ENCODE results near the gene LARGE1.

The LARGE1 gene

GRCh38 chr22:33914131-33914530 lies 6.1 kb downstream of the LARGE1 start:
- DNase-seq (ENCODE audit: low read depth in 2 of 2), result no peak

GRCh38 chr22:33913188-33913587 lies 7.1 kb downstream of the LARGE1 start:
- no peak for DNase-seq (ENCODE audit: low read depth in 2 of 2)

- no peak for DNase-seq (ENCODE audit: low read depth in 2 of 2)
Observed at GRCh38 chr22:33909911-33910310, 10.4 kb downstream of the LARGE1 start.

- DNase-seq (ENCODE audit: low read depth in 2 of 2), result peak; percentile 30
Observed at GRCh38 chr22:33909075-33909458, 11.2 kb downstream of the LARGE1 start.

GRCh38 chr22:33908171-33909074 lies 11.9 kb downstream of the LARGE1 start:
- DNase-seq (ENCODE audit: low read depth in 2 of 2), result no peak

GRCh38 chr22:33906954-33907353 lies 13.3 kb downstream of the LARGE1 start:
- no peak for DNase-seq (ENCODE audit: low read depth in 2 of 2)

GRCh38 chr22:33906475-33906874 lies 13.8 kb downstream of the LARGE1 start:
- DNase-seq (ENCODE audit: low read depth in 2 of 2), result no peak

GRCh38 chr22:33903012-33903411 lies 17.3 kb downstream of the LARGE1 start:
- DNase-seq (ENCODE audit: low read depth in 2 of 2), result no peak

GRCh38 chr22:33902073-33902472 lies 18.2 kb downstream of the LARGE1 start:
- DNase-seq (ENCODE audit: low read depth in 2 of 2), result no peak

- no peak for DNase-seq (ENCODE audit: low read depth in 2 of 2)
Observed at GRCh38 chr22:33898121-33898520, 22.2 kb downstream of the LARGE1 start.

GRCh38 chr22:33897448-33897835 lies 22.8 kb downstream of the LARGE1 start:
- no peak for DNase-seq (ENCODE audit: low read depth in 2 of 2)

- peak in 1 of 2 experiments; percentile 10 for DNase-seq (ENCODE audit: low read depth in 2 of 2)
Observed at GRCh38 chr22:33896575-33897447, 23.5 kb downstream of the LARGE1 start.

- DNase-seq (ENCODE audit: low read depth in 2 of 2), result no peak
Observed at GRCh38 chr22:33896154-33896553, 24.1 kb downstream of the LARGE1 start.

- DNase-seq (ENCODE audit: low read depth in 2 of 2), result no peak
Observed at GRCh38 chr22:33895444-33895843, 24.8 kb downstream of the LARGE1 start.

GRCh38 chr22:33894515-33894914 lies 25.8 kb downstream of the LARGE1 start:
- DNase-seq (ENCODE audit: low read depth in 2 of 2), result no peak

- no peak for DNase-seq (ENCODE audit: low read depth in 2 of 2)
Observed at GRCh38 chr22:33894036-33894435, 26.2 kb downstream of the LARGE1 start.

- DNase-seq (ENCODE audit: low read depth in 2 of 2), result no peak
Observed at GRCh38 chr22:33893512-33893911, 26.8 kb downstream of the LARGE1 start.

- DNase-seq (ENCODE audit: low read depth in 2 of 2), result no peak
Observed at GRCh38 chr22:33891992-33892391, 28.3 kb downstream of the LARGE1 start.

GRCh38 chr22:33891455-33891854 lies 28.8 kb downstream of the LARGE1 start:
- DNase-seq (ENCODE audit: low read depth in 2 of 2), result no peak

GRCh38 chr22:33889748-33890147 lies 30.5 kb downstream of the LARGE1 start:
- no peak for DNase-seq (ENCODE audit: low read depth in 2 of 2)

GRCh38 chr22:33888821-33889220 lies 31.5 kb downstream of the LARGE1 start:
- no peak for DNase-seq (ENCODE audit: low read depth in 2 of 2)

- DNase-seq (ENCODE audit: low read depth in 2 of 2), result no peak
Observed at GRCh38 chr22:33887173-33887572, 33.1 kb downstream of the LARGE1 start.

- DNase-seq (ENCODE audit: low read depth in 2 of 2), result no peak
Observed at GRCh38 chr22:33886696-33887095, 33.6 kb downstream of the LARGE1 start.

Measured in fibroblast of skin of left quadriceps (primary cell).